Parathyroid adenoma (tissue), 2 donors: ENCODE data around the gene PLXNA2.

Source experiments
- H2AFZ ChIP-seq: fragments of 300-600 bp; sonication (generic); one replicate; pipeline ENCODE4 v1.7.0; 2017; ENCODE audit warnings: antibody characterized with exemption, mild to moderate bottlenecking
- H3K27ac ChIP-seq: fragments of 300-600 bp; sonication (generic); one replicate; pipeline ENCODE4 v1.7.0; 2017
- H3K27me3 ChIP-seq: fragments of 300-600 bp; sonication (generic); one replicate; pipeline ENCODE4 v1.7.0; 2017; ENCODE audit warnings: low read length; ENCODE audit not compliant: control insufficient read depth, insufficient read depth
- H3K36me3 ChIP-seq: fragments of 300-600 bp; sonication (generic); one replicate; pipeline ENCODE4 v1.7.0; 2017; ENCODE audit warnings: low read length; ENCODE audit not compliant: control insufficient read depth, insufficient read depth
- H3K4me1 ChIP-seq: fragments of 300-600 bp; sonication (generic); one replicate; pipeline ENCODE4 v1.7.0; 2017; ENCODE audit warnings: control low read depth
- H3K4me2 ChIP-seq: fragments of 300-600 bp; sonication (generic); one replicate; pipeline ENCODE4 v1.7.0; 2017; ENCODE audit warnings: low read length
- H3K4me3 ChIP-seq: fragments of 300-600 bp; sonication (generic); one replicate; pipeline ENCODE4 v1.7.0; 2017; ENCODE audit warnings: low read depth, low read length
- H3K79me2 ChIP-seq: fragments of 300-600 bp; sonication (generic); one replicate; pipeline ENCODE4 v1.7.0; 2017; ENCODE audit warnings: control low read depth
- H3K9ac ChIP-seq: fragments of 300-600 bp; sonication (generic); one replicate; pipeline ENCODE4 v1.7.0; 2017; ENCODE audit warnings: mild to moderate bottlenecking
- H3K9me3 ChIP-seq: fragments of 300-600 bp; sonication (generic); one replicate; pipeline ENCODE4 v1.7.0; 2017; ENCODE audit warnings: low read length; ENCODE audit not compliant: control insufficient read depth
- CTCF ChIP-seq: fragments of 300-600 bp; sonication (generic); IDR thresholded peaks from one replicate; pipeline ENCODE4 v1.7.0; 2017; ENCODE audit warnings: antibody characterized with exemption, mild to moderate bottlenecking
- donor health status: primary hyperparathyroidism.

The PLXNA2 gene

GRCh38 chr1:208009706-208010444 lies 234.3 kb downstream of the PLXNA2 start:
- no peaks in the 10 kb centered on the region for H3K79me2 ChIP-seq
- no peak for TF ChIP-seq CTCF
- H2AFZ ChIP-seq: no peak overlapping the region
- H3K4me2 ChIP-seq: no peak overlapping the region
- H3K9me3 ChIP-seq: no peaks in the 10 kb centered on the region
- H3K36me3 ChIP-seq: no peaks in the 10 kb centered on the region
- no peak overlapping the region for H3K4me3 ChIP-seq
- H3K27me3 ChIP-seq: no peaks in the 10 kb centered on the region
- no peaks in the 10 kb centered on the region for H3K4me1 ChIP-seq
- no peak overlapping the region for H3K9ac ChIP-seq
- no peak overlapping the region for H3K27ac ChIP-seq

- H3K27me3 ChIP-seq: no peaks in the 10 kb centered on the region
- no peak overlapping the region for H3K4me2 ChIP-seq
- no peak overlapping the region for H3K4me3 ChIP-seq
- H3K4me1 ChIP-seq: no peaks in the 10 kb centered on the region
- no peaks in the 10 kb centered on the region for H3K9me3 ChIP-seq
- H3K9ac ChIP-seq: no peak overlapping the region
- TF ChIP-seq CTCF: no peak
- H3K36me3 ChIP-seq: no peaks in the 10 kb centered on the region
- H3K27ac ChIP-seq: no peak overlapping the region
- no peak overlapping the region for H2AFZ ChIP-seq
- no peaks in the 10 kb centered on the region for H3K79me2 ChIP-seq
These were observed 234.9 kb downstream of the PLXNA2 start for GRCh38 chr1:208009303-208009702.

- no peaks in the 10 kb centered on the region for H3K9me3 ChIP-seq
- no peak overlapping the region for H3K4me2 ChIP-seq
- H3K79me2 ChIP-seq: no peaks in the 10 kb centered on the region
- no peaks in the 10 kb centered on the region for H3K4me1 ChIP-seq
- no peaks in the 10 kb centered on the region for H3K27me3 ChIP-seq
- no peak for TF ChIP-seq CTCF
- H3K4me3 ChIP-seq: no peak overlapping the region
- H3K27ac ChIP-seq: no peak overlapping the region
- H2AFZ ChIP-seq: no peak overlapping the region
- H3K36me3 ChIP-seq: no peaks in the 10 kb centered on the region
- H3K9ac ChIP-seq: no peak overlapping the region
These were observed 235.7 kb downstream of the PLXNA2 start for GRCh38 chr1:208008534-208008933.

- Histone ChIP-seq H2AFZ (no peak overlapping the region), H3K4me3 (no peak overlapping the region), H3K9me3 (no peaks in the 10 kb centered on the region), H3K36me3 (no peaks in the 10 kb centered on the region), H3K9ac (no peak overlapping the region), H3K79me2 (no peaks in the 10 kb centered on the region), H3K4me2 (no peak overlapping the region), H3K27ac (no peak overlapping the region), H3K27me3 (no peaks in the 10 kb centered on the region), H3K4me1 (no peaks in the 10 kb centered on the region)
- no peak for TF ChIP-seq CTCF
These were observed 236.2 kb downstream of the PLXNA2 start for GRCh38 chr1:208007938-208008342.

GRCh38 chr1:208007319-208007937 lies 236.8 kb downstream of the PLXNA2 start:
- no peak overlapping the region for H3K9ac ChIP-seq
- H3K36me3 ChIP-seq: no peaks in the 10 kb centered on the region
- no peak for TF ChIP-seq CTCF
- H3K27me3 ChIP-seq: no peaks in the 10 kb centered on the region
- H3K27ac ChIP-seq: no peak overlapping the region
- no peaks in the 10 kb centered on the region for H3K4me1 ChIP-seq
- no peaks in the 10 kb centered on the region for H3K79me2 ChIP-seq
- no peak overlapping the region for H3K4me2 ChIP-seq
- H2AFZ ChIP-seq: no peak overlapping the region
- H3K9me3 ChIP-seq: no peaks in the 10 kb centered on the region
- no peak overlapping the region for H3K4me3 ChIP-seq
